ENCODE results near the gene CASQ1. TPM values are rescaled to one million over a fixed set of nuclear protein-coding genes. Genes with fewer than 3 reads are reported as not detected.

CASQ1 gene
- total RNA-seq, 4 donors from 2014 or later, result 2.9 to 4.9 (median 4.6) TPM

DNA sequence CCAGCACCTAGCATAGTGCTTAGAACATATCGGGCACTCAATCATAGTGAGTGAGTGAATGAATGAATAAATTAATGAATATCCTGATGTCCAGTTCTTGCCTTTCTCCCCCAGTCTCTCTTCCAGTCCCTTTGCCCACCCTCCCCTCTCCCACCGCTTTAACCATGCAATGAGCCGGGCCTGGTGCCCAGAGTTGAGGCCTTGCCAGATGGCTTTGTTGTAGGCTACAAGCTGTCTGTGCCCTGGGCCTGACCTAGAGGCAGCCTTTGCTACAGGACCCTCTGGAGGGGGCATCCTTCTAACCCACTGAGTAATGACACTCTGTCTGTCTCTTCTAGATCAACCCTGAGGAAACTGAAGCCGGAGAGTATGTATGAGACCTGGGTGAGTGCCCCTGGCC lies 6.9 kb downstream of the CASQ1 start:
- 89% methylated on average over 4 of the region's 4 CpGs for WGBS
- DNase-seq (ENCODE audit: extremely low spot score), result no peak
- no peaks in the 10 kb centered on the region for H3K27me3 ChIP-seq
- no peak overlapping the region for H3K4me3 ChIP-seq
- H3K9me3 ChIP-seq, result no peaks in the 10 kb centered on the region
- H3K4me1 ChIP-seq, result peaks cover 14 to 17% (median 15%) of the 10 kb centered on the region in 4 donors
- TF ChIP-seq, protein P1, sequence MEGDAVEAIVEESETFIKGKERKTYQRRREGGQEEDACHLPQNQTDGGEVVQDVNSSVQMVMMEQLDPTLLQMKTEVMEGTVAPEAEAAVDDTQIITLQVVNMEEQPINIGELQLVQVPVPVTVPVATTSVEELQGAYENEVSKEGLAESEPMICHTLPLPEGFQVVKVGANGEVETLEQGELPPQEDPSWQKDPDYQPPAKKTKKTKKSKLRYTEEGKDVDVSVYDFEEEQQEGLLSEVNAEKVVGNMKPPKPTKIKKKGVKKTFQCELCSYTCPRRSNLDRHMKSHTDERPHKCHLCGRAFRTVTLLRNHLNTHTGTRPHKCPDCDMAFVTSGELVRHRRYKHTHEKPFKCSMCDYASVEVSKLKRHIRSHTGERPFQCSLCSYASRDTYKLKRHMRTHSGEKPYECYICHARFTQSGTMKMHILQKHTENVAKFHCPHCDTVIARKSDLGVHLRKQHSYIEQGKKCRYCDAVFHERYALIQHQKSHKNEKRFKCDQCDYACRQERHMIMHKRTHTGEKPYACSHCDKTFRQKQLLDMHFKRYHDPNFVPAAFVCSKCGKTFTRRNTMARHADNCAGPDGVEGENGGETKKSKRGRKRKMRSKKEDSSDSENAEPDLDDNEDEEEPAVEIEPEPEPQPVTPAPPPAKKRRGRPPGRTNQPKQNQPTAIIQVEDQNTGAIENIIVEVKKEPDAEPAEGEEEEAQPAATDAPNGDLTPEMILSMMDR (IDR thresholded peaks at IDR 0.05), result no peak
- TF ChIP-seq POLR2A (IDR thresholded peaks at IDR 0.05; ENCODE audit: low read depth) (no peak), POLR2AphosphoS5 (IDR thresholded peaks at IDR 0.05) (no peak), EP300 (IDR thresholded peaks at IDR 0.05) (no peak)
- no peak overlapping the region for H3K27ac ChIP-seq (replicated peaks in 1 of 4)
- no peaks in the 10 kb centered on the region for H3K36me3 ChIP-seq
- intact Hi-C loops (cut with DNase I), result no loop called here

DNA sequence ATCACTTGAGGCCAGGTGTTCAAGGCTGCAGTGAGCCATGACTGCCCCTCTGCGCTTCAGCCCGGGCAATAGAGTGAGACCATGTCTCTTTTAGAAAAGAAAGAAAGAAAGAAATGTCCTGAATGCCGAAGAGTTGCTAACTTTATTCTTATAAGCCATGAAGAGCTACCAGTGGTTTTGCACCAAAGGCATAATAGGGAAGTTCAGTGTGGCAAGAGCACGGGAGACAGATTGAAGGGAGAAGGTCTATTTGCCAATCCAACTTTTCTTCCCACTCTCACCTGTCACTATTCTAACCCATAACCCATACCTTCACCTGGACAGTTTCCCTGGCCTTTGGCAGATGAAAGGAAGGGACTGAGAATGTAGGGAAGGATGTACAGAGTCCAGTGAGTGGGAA lies 10.4 kb downstream of the CASQ1 start:
- no peak for DNase-seq (ENCODE audit: extremely low spot score)

DNA sequence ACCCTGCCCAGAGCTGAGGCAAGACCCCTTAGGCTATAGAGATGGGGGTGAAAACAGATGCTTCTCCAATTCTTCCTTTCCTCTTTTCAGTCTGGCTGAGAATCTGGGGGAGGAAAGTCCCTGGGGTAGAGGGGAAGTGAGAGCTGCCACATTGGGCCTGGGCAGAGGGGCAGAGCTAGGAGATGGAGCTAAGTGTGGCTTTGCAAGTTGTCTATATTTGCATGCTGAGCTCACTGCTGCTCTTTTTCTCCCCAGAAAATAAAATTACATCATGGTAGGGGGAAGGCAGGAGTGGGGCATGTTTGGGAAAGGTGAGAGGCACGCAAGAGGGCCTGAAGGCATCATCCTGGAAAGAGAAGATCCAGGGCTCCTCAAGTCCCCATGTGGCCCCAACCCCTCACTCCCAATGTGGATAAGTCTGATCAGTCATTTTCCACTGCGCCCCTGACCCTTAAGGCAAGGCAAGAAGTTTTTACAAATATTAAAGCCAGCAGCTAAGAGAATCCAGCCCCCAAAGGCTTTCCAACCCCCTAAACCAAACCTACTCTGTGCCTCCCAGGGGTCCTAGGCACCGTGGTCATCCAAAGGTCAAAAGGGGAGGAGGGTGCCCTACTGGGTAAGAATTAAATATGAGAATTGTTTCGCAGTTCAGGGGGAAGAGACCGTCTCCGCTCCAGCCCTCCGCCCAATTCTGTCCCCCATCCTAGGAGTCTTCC lies 14.3 kb downstream of the CASQ1 start:
- intact Hi-C loops (cut with DNase I), result loop anchor here (5.0 kb wide), 1 partner anchor 43 kb away; no protein-coding TSS in a partner anchor
- no peak for DNase-seq (ENCODE audit: extremely low spot score)
- 19% methylated on average over 7 of the region's 7 CpGs for WGBS
- no peak for TF ChIP-seq POLR2AphosphoS5 (IDR thresholded peaks at IDR 0.05)
- TF ChIP-seq POLR2A (IDR thresholded peaks at IDR 0.05; ENCODE audit: low read depth), result no peak
- no peak for TF ChIP-seq EP300 (IDR thresholded peaks at IDR 0.05)
- TF ChIP-seq, protein P1 (IDR thresholded peaks at IDR 0.05), result no peak
- peaks cover 0 to 22% (median 12%) of the 10 kb centered on the region in 4 donors for H3K36me3 ChIP-seq
- H3K27me3 ChIP-seq, result no peaks in the 10 kb centered on the region
- H3K27ac ChIP-seq (replicated peaks in 1 of 4), result peak overlapping the region; percentile 89 to 96 (median 91)
- H3K4me1 ChIP-seq, result peaks cover 41 to 47% (median 45%) of the 10 kb centered on the region in 4 donors
- peak overlapping the region; percentile 66 to 98 (median 84) for H3K4me3 ChIP-seq
- H3K9me3 ChIP-seq, result no peaks in the 10 kb centered on the region

More for the DNA sequence above, 10.4 kb downstream of the CASQ1 start:
- Histone ChIP-seq H3K9me3 (no peaks in the 10 kb centered on the region), H3K27ac (replicated peaks in 1 of 4) (no peak overlapping the region), H3K36me3 (no peaks in the 10 kb centered on the region), H3K4me1 (peaks cover 7 to 9% (median 7%) of the 10 kb centered on the region in 4 donors), H3K27me3 (no peaks in the 10 kb centered on the region), H3K4me3 (no peak overlapping the region)
- TF ChIP-seq, protein P1 (IDR thresholded peaks at IDR 0.05), result no peak
- no peak for TF ChIP-seq EP300 (IDR thresholded peaks at IDR 0.05)
- TF ChIP-seq POLR2AphosphoS5 (IDR thresholded peaks at IDR 0.05), result no peak
- no peak for TF ChIP-seq POLR2A (IDR thresholded peaks at IDR 0.05; ENCODE audit: low read depth)
- intact Hi-C loops (cut with DNase I), result no loop called here
- WGBS, result 88% methylated on average over 4 of the region's 4 CpGs

DNA sequence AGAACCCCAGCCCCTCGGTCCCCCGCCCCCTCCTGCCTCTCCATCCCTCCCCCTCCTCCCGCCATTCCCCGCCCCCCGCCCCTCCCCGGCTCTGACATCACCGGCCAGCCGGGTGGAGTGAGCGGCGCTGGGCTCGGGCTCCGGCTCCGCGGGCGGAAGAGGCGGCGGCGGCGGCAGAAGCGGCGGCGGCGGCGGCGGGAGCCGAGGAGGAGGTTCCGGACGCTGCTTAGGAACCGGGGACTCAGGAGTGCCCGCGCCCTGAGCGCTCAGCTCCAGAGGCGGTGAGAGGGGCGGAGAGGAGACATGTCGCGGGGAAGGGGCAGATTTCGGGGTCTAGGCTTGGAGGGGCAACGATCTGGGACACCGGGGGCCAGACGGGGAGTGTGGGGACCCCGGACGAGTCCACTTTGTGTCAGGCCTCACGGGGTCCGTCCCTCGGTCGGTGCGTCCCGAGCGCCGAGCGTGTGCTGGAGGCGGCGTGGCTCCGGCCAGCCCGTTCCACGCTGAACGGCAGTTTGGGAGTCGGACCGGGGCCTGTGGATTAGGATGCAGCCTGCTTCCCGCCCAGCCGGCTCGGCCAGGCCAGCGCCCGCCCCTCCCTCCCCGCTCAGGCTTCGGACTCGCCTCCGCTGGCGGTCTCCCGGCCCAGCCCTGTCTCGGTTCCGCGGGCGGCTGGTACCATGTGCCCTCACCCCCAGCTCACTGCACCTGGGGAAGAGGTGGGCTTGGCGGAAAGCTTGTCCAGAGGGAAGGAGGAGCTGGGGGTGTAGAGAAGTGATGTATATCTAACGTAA lies 15.1 kb downstream of the CASQ1 start, which contains the start of gene PEA15:
Gene PEA15, plus strand, starts transcription at position 143 of the 794 bp plus-strand sequence. CDS start 6,161 bp downstream, outside the sequence.
- TF ChIP-seq POLR2AphosphoS5 (IDR thresholded peaks at IDR 0.05) (peak; percentile 57 to 88), POLR2A (IDR thresholded peaks at IDR 0.05; ENCODE audit: low read depth) (peak; percentile 81)
- TF ChIP-seq, protein P1 (IDR thresholded peaks at IDR 0.05), result no peak
- peaks cover 49 to 55% (median 53%) of the 10 kb centered on the region in 4 donors for H3K4me1 ChIP-seq
- peak within 1 kb of the TSS; percentile 89 to 96 (median 91) for H3K27ac ChIP-seq (replicated peaks in 1 of 4)
- intact Hi-C loops (cut with DNase I), result loop anchor here (5.0 kb wide), 1 partner anchor 42 kb away; no protein-coding TSS in a partner anchor
- peaks cover 0 to 22% (median 17%) of the 10 kb centered on the region in 4 donors for H3K36me3 ChIP-seq
- H3K27me3 ChIP-seq, result no peaks in the 10 kb centered on the region
- no peak for DNase-seq (ENCODE audit: extremely low spot score)
- under 1% methylated on average over 29 of the region's 76 CpGs for WGBS
- no peaks in the 10 kb centered on the region for H3K9me3 ChIP-seq
- peak within 1 kb of the TSS; percentile 66 to 98 (median 84) for H3K4me3 ChIP-seq

All from esophagus muscularis mucosa (tissue), 4 donors.